Large intestine (tissue), 3 donors: ENCODE measurements around the gene UBE2Q1. TPM values are rescaled to one million over a fixed set of nuclear protein-coding genes. Genes with fewer than 3 reads are reported as not detected.

ENCODE experiments used
- DNase-seq, 2 donors: peaks; one replicate each; pipeline versions ENCODE4 v3.0.0 to v3.0.0-alpha.2; 2013
- H3K27ac ChIP-seq: one replicate; pipeline ENCODE4 v1.5.1; 2013; ENCODE audit warnings: low read length
- H3K27me3 ChIP-seq: 2 replicates; pipeline ENCODE4 v1.6.1; 2013; ENCODE audit warnings: low read length; ENCODE audit not compliant: control insufficient read depth, insufficient read depth
- H3K36me3 ChIP-seq: 2 replicates; pipeline ENCODE4 v1.6.1; 2013; ENCODE audit warnings: low read length; ENCODE audit not compliant: control insufficient read depth, insufficient read depth
- H3K4me1 ChIP-seq: one replicate; pipeline ENCODE4 v1.6.1; 2013; ENCODE audit warnings: low read length; ENCODE audit not compliant: control insufficient read depth, insufficient read depth
- H3K4me3 ChIP-seq: one replicate; pipeline ENCODE4 v1.5.1; 2013; ENCODE audit warnings: low read length
- H3K9me3 ChIP-seq: one replicate; pipeline ENCODE4 v1.6.1; 2013; ENCODE audit warnings: mild to moderate bottlenecking, low read depth, low read length, moderate library complexity; ENCODE audit not compliant: control insufficient read depth
- WGBS: methylation state at CpG from one replicate; pipeline ENCODE4 v1.1.5; 2013; ENCODE audit warnings: low lambda C conversion rate; ENCODE audit not compliant: insufficient coverage; 5-methylcytosine and 5-hydroxymethylcytosine counted together
- polyA plus RNA-seq: library from polyadenylated mRNA; unstranded; fragments of 120-200 nt; gene quantifications from one replicate; pipeline ENCODE4 v1.2.1, GENCODE V29; 2013

The UBE2Q1 gene
- polyA plus RNA-seq, 1 donor = 69.9 TPM

GRCh38 chr1:154579374-154579773, 20.9 kb upstream of the UBE2Q1 start:
- Histone ChIP-seq H3K36me3 (peaks cover 71% of the 10 kb centered on the region), H3K27ac (no peak overlapping the region), H3K4me1 (no peaks in the 10 kb centered on the region), H3K27me3 (peaks cover 3% of the 10 kb centered on the region), H3K4me3 (no peak overlapping the region), H3K9me3 (no peaks in the 10 kb centered on the region)
- no peak for DNase-seq
- no CpG with 5 or more reads among the region's 8 CpGs for WGBS

GRCh38 chr1:154578058-154578418, 19.6 kb upstream of the UBE2Q1 start:
- WGBS = no CpG with 5 or more reads among the region's 6 CpGs
- DNase-seq = no peak
- Histone ChIP-seq H3K4me3 (no peak overlapping the region), H3K36me3 (peaks cover 58% of the 10 kb centered on the region), H3K4me1 (no peaks in the 10 kb centered on the region), H3K27me3 (peaks cover 9% of the 10 kb centered on the region), H3K27ac (no peak overlapping the region), H3K9me3 (no peaks in the 10 kb centered on the region)

GRCh38 chr1:154577346-154578057, 19.0 kb upstream of the UBE2Q1 start:
- no peaks in the 10 kb centered on the region for H3K4me1 ChIP-seq
- H3K36me3 ChIP-seq = peaks cover 52% of the 10 kb centered on the region
- H3K27me3 ChIP-seq = peaks cover 12% of the 10 kb centered on the region
- no CpG with 5 or more reads among the region's 7 CpGs for WGBS
- no peak overlapping the region for H3K4me3 ChIP-seq
- no peaks in the 10 kb centered on the region for H3K9me3 ChIP-seq
- no peak for DNase-seq
- no peak overlapping the region for H3K27ac ChIP-seq

- no peaks in the 10 kb centered on the region for H3K4me1 ChIP-seq
- H3K4me3 ChIP-seq = no peak overlapping the region
- no peak overlapping the region for H3K27ac ChIP-seq
- H3K27me3 ChIP-seq = peaks cover 12% of the 10 kb centered on the region
- no peak for DNase-seq
- no CpG with 5 or more reads among the region's 8 CpGs for WGBS
- H3K9me3 ChIP-seq = peaks cover 5% of the 10 kb centered on the region
- H3K36me3 ChIP-seq = peaks cover 41% of the 10 kb centered on the region
Observed at GRCh38 chr1:154575951-154576566, 17.6 kb upstream of the UBE2Q1 start.

GRCh38 chr1:154575147-154575927, 16.9 kb upstream of the UBE2Q1 start:
- no CpG with 5 or more reads among the region's 10 CpGs for WGBS
- peaks cover 5% of the 10 kb centered on the region for H3K9me3 ChIP-seq
- no peak overlapping the region for H3K27ac ChIP-seq

GRCh38 chr1:154574716-154575115, 16.3 kb upstream of the UBE2Q1 start:
- WGBS = no CpG with 5 or more reads among the region's 7 CpGs
- Histone ChIP-seq H3K36me3 (peaks cover 28% of the 10 kb centered on the region), H3K9me3 (peaks cover 5% of the 10 kb centered on the region), H3K27me3 (peaks cover 12% of the 10 kb centered on the region), H3K4me3 (no peak overlapping the region), H3K4me1 (no peaks in the 10 kb centered on the region), H3K27ac (no peak overlapping the region)
- no peak for DNase-seq

More at GRCh38 chr1:154575147-154575927, 16.9 kb upstream of the UBE2Q1 start:
- H3K36me3 ChIP-seq = peaks cover 34% of the 10 kb centered on the region
- no peak overlapping the region for H3K4me3 ChIP-seq
- H3K27me3 ChIP-seq = peaks cover 12% of the 10 kb centered on the region
- no peaks in the 10 kb centered on the region for H3K4me1 ChIP-seq
- no peak for DNase-seq

- WGBS = no CpG with 5 or more reads among the region's 3 CpGs
- Histone ChIP-seq H3K4me3 (no peak overlapping the region), H3K4me1 (peaks cover 3% of the 10 kb centered on the region), H3K36me3 (peaks cover 12% of the 10 kb centered on the region), H3K27ac (no peak overlapping the region), H3K27me3 (peaks cover 16% of the 10 kb centered on the region), H3K9me3 (peaks cover 5% of the 10 kb centered on the region)
- DNase-seq = no peak
Observed at GRCh38 chr1:154573168-154573510, 14.7 kb upstream of the UBE2Q1 start.

GRCh38 chr1:154572468-154573167, 14.2 kb upstream of the UBE2Q1 start:
- no CpG with 5 or more reads among the region's 10 CpGs for WGBS
- Histone ChIP-seq H3K9me3 (peaks cover 5% of the 10 kb centered on the region), H3K27me3 (peaks cover 19% of the 10 kb centered on the region), H3K27ac (no peak overlapping the region), H3K36me3 (peaks cover 7% of the 10 kb centered on the region), H3K4me3 (no peak overlapping the region), H3K4me1 (peaks cover 6% of the 10 kb centered on the region)
- DNase-seq = no peak

GRCh38 chr1:154571964-154572288, 13.5 kb upstream of the UBE2Q1 start:
- Histone ChIP-seq H3K27ac (no peak overlapping the region), H3K4me1 (peaks cover 9% of the 10 kb centered on the region), H3K27me3 (peaks cover 26% of the 10 kb centered on the region), H3K9me3 (peaks cover 5% of the 10 kb centered on the region), H3K4me3 (no peak overlapping the region), H3K36me3 (peaks cover under 1% of the 10 kb centered on the region)
- no peak for DNase-seq
- no CpG with 5 or more reads among the region's 29 CpGs for WGBS

- Histone ChIP-seq H3K4me3 (no peak overlapping the region), H3K27me3 (peaks cover 32% of the 10 kb centered on the region), H3K9me3 (peaks cover 5% of the 10 kb centered on the region), H3K36me3 (no peaks in the 10 kb centered on the region), H3K27ac (no peak overlapping the region), H3K4me1 (peaks cover 9% of the 10 kb centered on the region)
- DNase-seq = no peak
- WGBS = 100% methylated on average over 3 of the region's 59 CpGs
Observed at GRCh38 chr1:154571244-154571963, 12.9 kb upstream of the UBE2Q1 start.
